Measurements from ENCODE around the gene RBMS3.

DNA sequence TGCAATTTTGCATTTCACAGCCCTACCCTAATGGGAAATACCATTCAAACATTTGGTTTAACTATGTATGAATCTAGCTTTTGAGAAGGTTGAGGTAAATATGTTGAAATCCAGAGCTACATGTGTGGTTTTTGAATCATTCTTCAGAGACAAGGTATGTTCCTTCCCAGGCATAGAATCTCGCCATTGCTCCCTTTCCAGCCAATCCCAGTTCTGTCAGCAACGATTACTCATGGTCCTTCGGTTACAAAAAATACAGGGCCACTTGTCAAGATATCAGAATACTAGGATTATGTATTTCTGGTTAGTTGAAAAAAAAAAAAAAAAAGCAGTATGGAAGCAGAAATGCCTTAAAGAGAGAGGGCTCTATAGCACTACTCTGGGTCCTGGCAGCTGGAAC is 182.4 kb downstream of the RBMS3 start:
- TF ChIP-seq, protein P1, sequence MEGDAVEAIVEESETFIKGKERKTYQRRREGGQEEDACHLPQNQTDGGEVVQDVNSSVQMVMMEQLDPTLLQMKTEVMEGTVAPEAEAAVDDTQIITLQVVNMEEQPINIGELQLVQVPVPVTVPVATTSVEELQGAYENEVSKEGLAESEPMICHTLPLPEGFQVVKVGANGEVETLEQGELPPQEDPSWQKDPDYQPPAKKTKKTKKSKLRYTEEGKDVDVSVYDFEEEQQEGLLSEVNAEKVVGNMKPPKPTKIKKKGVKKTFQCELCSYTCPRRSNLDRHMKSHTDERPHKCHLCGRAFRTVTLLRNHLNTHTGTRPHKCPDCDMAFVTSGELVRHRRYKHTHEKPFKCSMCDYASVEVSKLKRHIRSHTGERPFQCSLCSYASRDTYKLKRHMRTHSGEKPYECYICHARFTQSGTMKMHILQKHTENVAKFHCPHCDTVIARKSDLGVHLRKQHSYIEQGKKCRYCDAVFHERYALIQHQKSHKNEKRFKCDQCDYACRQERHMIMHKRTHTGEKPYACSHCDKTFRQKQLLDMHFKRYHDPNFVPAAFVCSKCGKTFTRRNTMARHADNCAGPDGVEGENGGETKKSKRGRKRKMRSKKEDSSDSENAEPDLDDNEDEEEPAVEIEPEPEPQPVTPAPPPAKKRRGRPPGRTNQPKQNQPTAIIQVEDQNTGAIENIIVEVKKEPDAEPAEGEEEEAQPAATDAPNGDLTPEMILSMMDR (conservative IDR thresholded peaks at IDR 0.05; ENCODE audit: low read depth in 2 of 2), result no peak
- TF ChIP-seq POLR2AphosphoS5 (IDR thresholded peaks at IDR 0.05; ENCODE audit: low read depth) (no peak), EZH2phosphoT487 (IDR thresholded peaks at IDR 0.05; ENCODE audit: unreplicated experiment) (no peak), JUNB (IDR thresholded peaks at IDR 0.05; ENCODE audit: unreplicated experiment) (no peak), EZH2 (IDR thresholded peaks at IDR 0.05; ENCODE audit: low read depth, unreplicated experiment) (no peak)
